HEK293 (cell line): Measurements from ENCODE around the gene PALMD.

Source experiments
- BCL11B ChIP-seq: fragments of 450-650 bp; formaldehyde crosslinking; IDR thresholded peaks from 2 replicates; pipeline ENCODE4 v1.5.1; 2016; ENCODE audit warnings: low read depth, missing biosample characterization, missing genetic modification characterization
- CTCF ChIP-seq: fragments of 450-650 bp; formaldehyde crosslinking; IDR thresholded peaks from 2 replicates; pipeline ENCODE4 v1.5.1; 2016; ENCODE audit warnings: missing biosample characterization, missing genetic modification characterization
- KLF9 ChIP-seq: fragments of 450-650 bp; formaldehyde crosslinking; IDR thresholded peaks from 2 replicates; pipeline ENCODE4 v1.5.1; 2016; ENCODE audit warnings: missing biosample characterization, missing genetic modification characterization, low read depth
- WT1 ChIP-seq: fragments of 450-650 bp; formaldehyde crosslinking; IDR thresholded peaks from 2 replicates; pipeline ENCODE4 v1.5.1; 2016; ENCODE audit warnings: missing biosample characterization, missing genetic modification characterization
- ZNF121 ChIP-seq: fragments of 450-650 bp; formaldehyde crosslinking; IDR thresholded peaks from 2 replicates; pipeline ENCODE4 v1.5.1; 2016; ENCODE audit warnings: missing biosample characterization, missing genetic modification characterization
- ZNF133 ChIP-seq: fragments of 450-650 bp; formaldehyde crosslinking; IDR thresholded peaks from 2 replicates; pipeline ENCODE4 v1.5.1; 2016; ENCODE audit warnings: missing biosample characterization, missing genetic modification characterization
- ZNF521 ChIP-seq: fragments of 450-650 bp; formaldehyde crosslinking; IDR thresholded peaks from 2 replicates; pipeline ENCODE4 v1.5.1; 2017; ENCODE audit warnings: missing biosample characterization, mild to moderate bottlenecking, missing genetic modification characterization
- ZNF580 ChIP-seq: fragments of 450-650 bp; formaldehyde crosslinking; IDR thresholded peaks from 2 replicates; pipeline ENCODE4 v1.5.1; 2016; ENCODE audit warnings: missing biosample characterization, missing genetic modification characterization
- ZNF639 ChIP-seq: fragments of 450-650 bp; formaldehyde crosslinking; IDR thresholded peaks from 2 replicates; pipeline ENCODE4 v1.5.1; 2016; ENCODE audit warnings: missing biosample characterization, missing genetic modification characterization
- ZNF670 ChIP-seq: fragments of 450-650 bp; formaldehyde crosslinking; IDR thresholded peaks from 2 replicates; pipeline ENCODE4 v1.5.1; 2016; ENCODE audit warnings: missing biosample characterization, missing genetic modification characterization, low read depth
- ZNF776 ChIP-seq: fragments of 450-650 bp; formaldehyde crosslinking; IDR thresholded peaks from 2 replicates; pipeline ENCODE4 v1.5.0; 2017; ENCODE audit warnings: missing biosample characterization, missing genetic modification characterization, borderline replicate concordance

GRCh38 chr1:99639945-99640344 is 6.0 kb upstream of the PALMD start:
- TF ChIP-seq ZNF639 (no peak), WT1 (no peak), ZNF580 (tag by site-specific recombination) (no peak), KLF9 (tag by site-specific recombination) (no peak), ZNF776 (tag by site-specific recombination) (no peak), ZNF133 (no peak), ZNF521 (tag by site-specific recombination) (no peak), CTCF (tag by site-specific recombination) (no peak), ZNF670 (tag by site-specific recombination) (no peak), BCL11B (tag by site-specific recombination) (no peak), ZNF121 (no peak)
